HT-29 (cell line): ENCODE measurements around the gene BRSK1. TPM values are rescaled to one million over a fixed set of nuclear protein-coding genes. Genes with fewer than 3 reads are reported as not detected.

ENCODE experiments used
- DNase-seq: peaks from one replicate; pipeline ENCODE4 v3.0.0-alpha.2; 2015; ENCODE audit warnings: low spot score
- total RNA-seq: library from RNA; depleted of rRNA; stranded (reverse); fragments of >200 nt; shearing (Covaris generic); gene quantifications from 2 replicates; pipeline ENCODE4 v1.2.3, GENCODE V29; 2014; rRNA removed

Gene BRSK1
- 0.37 and 1.9 TPM in 2 replicates for total RNA-seq

DNA sequence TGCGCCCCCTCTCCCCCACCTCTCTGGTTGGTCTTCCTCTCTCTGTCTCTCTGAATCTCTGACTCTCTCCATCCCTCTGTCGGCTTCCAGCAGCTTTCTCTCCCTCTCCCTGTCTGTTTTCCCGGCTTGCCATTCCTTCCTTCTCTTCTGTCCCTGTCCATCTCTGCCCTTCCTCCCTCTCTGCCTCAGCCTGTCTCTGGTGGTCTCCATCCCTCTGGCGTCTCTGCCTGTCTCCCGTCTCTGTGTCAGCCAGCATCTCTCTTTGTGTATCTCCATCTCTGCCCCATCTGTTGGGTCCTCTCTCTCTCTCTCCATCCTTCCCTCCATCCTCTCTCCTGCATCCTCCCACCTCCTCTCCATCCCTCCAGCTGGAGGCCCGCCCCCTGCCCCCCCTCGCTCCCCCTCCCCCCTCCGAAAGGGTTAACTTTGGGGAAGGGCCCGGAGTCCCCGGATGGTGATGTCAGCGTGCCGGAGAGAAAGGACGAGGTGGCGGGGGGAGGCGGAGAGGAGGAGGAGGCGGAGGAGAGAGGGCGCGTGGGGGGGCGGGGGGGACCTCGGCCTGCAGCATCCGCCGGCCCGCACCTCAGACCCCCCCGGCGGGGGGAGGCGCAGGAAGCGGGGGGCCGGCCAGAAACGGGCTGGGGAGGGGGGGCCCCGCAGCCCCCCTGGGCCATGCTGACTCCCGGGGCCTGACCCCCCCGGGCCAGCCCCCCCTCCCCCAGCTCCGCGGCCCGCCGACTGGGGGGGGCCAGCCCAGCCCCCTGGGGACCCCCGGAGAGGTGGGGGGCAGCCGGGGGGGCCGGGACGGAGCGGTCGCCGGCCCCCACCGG lies at the start of gene BRSK1:
Gene BRSK1, plus strand, starts transcription at position 450 of the 830 bp plus-strand sequence. CDS start 446 bp downstream, outside the sequence.
- DNase-seq, result no peak

DNA sequence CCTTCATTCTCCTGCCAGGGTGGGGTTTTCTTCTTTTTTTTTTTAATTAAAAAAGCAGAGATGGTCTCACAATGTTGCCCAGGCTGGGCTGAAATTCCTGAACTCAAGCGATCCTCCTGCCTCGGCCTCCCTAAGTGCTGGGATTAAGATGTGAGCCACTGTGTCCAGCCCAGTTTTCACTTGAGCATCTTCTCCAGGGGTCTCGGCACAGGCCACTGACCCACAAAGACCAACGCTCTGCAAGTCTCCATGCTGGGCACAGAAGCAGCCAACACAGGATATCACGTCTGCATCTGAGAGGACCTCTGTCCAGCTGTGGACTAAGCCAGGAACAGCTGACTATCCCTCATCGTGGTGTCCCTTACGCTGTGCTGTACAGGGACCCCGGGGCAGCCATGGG lies 45.8 kb upstream of the BRSK1 start:
- no peak for DNase-seq

GRCh38 chr19:55239004-55239403 lies 44.8 kb upstream of the BRSK1 start:
- DNase-seq, result no peak

- DNase-seq, result no peak
These were observed 43.1 kb upstream of the BRSK1 start for GRCh38 chr19:55240713-55241020.

DNA sequence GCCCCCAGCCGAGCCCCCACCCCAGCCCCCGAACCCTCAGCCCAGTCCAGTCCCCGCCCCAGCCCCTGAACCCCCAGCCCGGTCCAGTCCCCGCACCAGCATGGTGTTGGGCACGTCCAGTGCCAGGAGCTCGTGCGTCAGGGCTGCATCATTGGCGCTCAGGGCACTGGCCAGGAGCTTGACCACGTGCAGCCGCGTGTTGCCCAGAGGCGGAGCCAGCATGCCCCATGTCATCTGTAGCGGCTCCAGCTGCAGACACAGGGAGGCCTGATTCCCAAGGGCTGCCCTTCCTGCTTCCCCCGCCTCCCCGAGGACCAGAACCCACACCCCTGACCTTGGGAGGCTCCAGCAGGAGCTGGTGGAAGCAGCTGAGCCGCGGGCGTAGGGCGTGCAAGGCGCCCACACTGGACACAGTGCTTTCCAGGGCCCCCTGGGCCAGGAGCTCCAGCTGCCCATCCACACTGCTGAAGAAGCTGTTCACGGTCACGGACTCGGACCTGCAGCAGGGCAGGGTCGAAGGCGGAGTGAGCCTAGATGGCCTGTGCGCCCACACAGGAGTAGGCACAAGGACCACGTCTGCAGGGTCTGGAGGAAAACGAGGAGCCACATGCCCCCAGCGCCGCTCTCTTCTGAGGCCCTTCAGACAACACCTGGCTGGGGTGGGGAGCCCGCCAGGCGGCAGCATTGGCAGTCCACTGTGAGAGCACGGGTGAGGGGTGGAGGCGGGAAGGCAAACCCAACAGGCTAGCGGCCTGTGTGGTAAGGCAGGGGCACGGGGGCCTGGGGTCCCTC lies 42.5 kb upstream of the BRSK1 start:
- DNase-seq, result no peak

- no peak for DNase-seq
These were observed 41.8 kb upstream of the BRSK1 start for GRCh38 chr19:55241935-55242464.

- no peak for DNase-seq
These were observed 41.3 kb upstream of the BRSK1 start for GRCh38 chr19:55242517-55242916.

GRCh38 chr19:55244004-55244680 lies 39.7 kb upstream of the BRSK1 start:
- DNase-seq, result no peak

- DNase-seq, result no peak
These were observed 38.4 kb upstream of the BRSK1 start for GRCh38 chr19:55245236-55245904.

GRCh38 chr19:55246462-55247451 lies 37.0 kb upstream of the BRSK1 start:
- no peak for DNase-seq

GRCh38 chr19:55247621-55248099 lies 36.1 kb upstream of the BRSK1 start:
- DNase-seq, result peak; percentile 82

GRCh38 chr19:55248166-55248675 lies 35.6 kb upstream of the BRSK1 start:
- no peak for DNase-seq

GRCh38 chr19:55248704-55249103 lies 35.1 kb upstream of the BRSK1 start:
- no peak for DNase-seq

DNA sequence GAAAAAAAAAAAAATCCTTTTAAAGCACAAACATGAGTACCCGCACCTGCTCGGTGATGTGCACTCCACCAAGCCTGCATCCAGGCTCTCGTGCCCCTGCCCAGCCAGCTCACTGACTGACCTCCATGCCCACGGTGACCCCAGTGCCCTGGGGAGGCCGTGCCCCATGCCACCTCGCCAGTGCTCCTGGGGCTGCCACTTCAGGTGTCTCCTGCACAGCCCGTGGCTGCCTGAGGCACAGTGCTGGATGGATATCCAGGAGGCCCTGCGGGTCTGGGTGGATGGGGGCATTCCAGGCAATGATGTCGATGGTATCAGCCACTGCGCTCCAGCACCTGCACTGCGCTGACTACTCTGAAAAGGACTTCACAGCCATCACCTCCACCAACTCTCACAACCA lies 34.0 kb upstream of the BRSK1 start:
- DNase-seq, result no peak

GRCh38 chr19:55250262-55251036 lies 33.3 kb upstream of the BRSK1 start:
- DNase-seq, result no peak

GRCh38 chr19:55251341-55252081 lies 32.3 kb upstream of the BRSK1 start:
- DNase-seq, result peak; percentile 45

DNA sequence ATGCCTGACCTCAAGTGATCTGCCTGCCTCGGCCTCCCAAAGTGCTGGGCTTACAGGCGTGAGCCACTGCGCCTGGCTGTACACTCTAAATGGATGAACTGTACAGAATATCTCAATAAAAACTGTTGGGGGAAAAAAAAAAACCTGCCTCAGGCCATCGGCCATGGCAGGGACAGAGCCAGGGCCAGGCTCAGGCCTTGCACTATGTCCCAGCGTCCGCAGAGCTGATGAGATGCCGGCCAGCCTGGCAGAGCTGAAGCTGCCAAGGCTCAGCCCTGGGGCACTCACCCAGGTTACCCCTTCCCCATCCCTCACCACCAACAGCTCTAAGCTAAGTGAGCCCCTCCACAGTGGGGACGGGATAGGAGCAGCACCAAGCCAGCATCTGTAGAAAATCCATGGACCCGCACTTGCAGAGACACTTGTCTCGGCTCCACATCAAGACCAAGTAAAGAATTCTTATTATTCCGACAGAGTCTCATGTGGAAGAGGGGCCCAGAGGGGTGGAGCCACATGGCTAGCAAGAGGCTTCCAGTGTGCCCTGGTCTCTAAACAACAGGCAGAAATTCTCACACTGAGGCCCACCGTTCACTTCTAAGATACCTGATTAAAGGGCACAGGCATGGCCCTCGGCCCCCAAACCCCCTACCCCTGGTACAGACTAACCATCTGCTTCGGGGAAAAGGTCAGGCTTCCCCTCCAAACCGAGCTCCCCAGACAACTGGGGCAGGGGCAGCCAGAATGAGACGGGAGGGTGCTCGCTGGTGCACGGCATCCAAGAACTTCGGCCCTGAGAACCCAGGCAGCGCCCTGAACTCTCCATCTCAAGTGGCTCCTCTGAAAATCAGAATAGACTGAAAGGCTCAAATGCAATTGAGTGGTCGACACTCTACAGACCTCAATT lies 30.8 kb upstream of the BRSK1 start:
- DNase-seq, result no peak
